ENCODE results near the gene ARMH3. TPM values are rescaled to one million over a fixed set of nuclear protein-coding genes. Genes with fewer than 3 reads are reported as not detected.
"Not testable (repeated sequence)": the region's sequence is repeated elsewhere in the genome, so short reads cannot be mapped to it uniquely, and the experiment has no call there.

The ARMH3 gene
- total RNA-seq, 4 donors from 2014 or later, result 12.9 to 19.3 (median 16.2) TPM

- no peak overlapping the region for H3K4me3 ChIP-seq
- intact Hi-C loops (cut with DNase I), result no loop called here
- H3K36me3 ChIP-seq, result peaks cover 15 to 40% (median 33%) of the 10 kb centered on the region in 4 donors
- TF ChIP-seq POLR2A (IDR thresholded peaks at IDR 0.05; ENCODE audit: low read depth) (no peak), CTCF (IDR thresholded peaks at IDR 0.05) (no peak), POLR2AphosphoS5 (IDR thresholded peaks at IDR 0.05) (no peak), EP300 (IDR thresholded peaks at IDR 0.05) (no peak)
- DNase-seq (ENCODE audit: extremely low spot score), result no peak
- H3K4me1 ChIP-seq, result peaks cover 0 to 20% (median 9%) of the 10 kb centered on the region in 4 donors
- 59% methylated on average over 7 of the region's 7 CpGs for WGBS
- H3K9me3 ChIP-seq, result no peaks in the 10 kb centered on the region
- no peaks in the 10 kb centered on the region for H3K27me3 ChIP-seq
- H3K27ac ChIP-seq (replicated peaks in 1 of 4), result no peak overlapping the region
These were observed 15.5 kb downstream of the ARMH3 start for GRCh38 chr10:102040305-102041050.

DNA sequence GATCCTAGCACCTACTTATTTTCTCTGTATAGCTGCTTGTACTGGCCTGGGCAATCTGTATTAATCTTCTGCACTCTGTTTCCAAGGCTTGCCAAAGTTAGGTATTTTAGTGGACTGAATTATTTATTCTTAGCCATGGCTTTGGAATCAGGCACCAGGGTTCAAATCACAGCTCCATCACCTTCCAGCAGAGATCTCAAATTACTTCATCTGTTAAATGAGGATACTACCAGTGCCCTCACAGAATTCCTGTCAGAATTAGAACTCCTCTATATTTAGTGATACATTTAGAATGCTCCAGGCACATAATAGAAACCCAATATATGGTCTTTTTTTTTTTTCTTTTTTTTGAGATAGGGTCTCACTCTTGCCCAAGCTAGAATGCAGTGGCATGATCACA, 17.6 kb downstream of the ARMH3 start:
- Histone ChIP-seq H3K27me3 (no peaks in the 10 kb centered on the region), H3K4me3 (no peak overlapping the region), H3K9me3 (no peaks in the 10 kb centered on the region), H3K27ac (replicated peaks in 1 of 4) (no peak overlapping the region), H3K36me3 (peaks cover 15 to 59% (median 48%) of the 10 kb centered on the region in 4 donors), H3K4me1 (peaks cover 0 to 13% (median 7%) of the 10 kb centered on the region in 4 donors)
- DNase-seq (ENCODE audit: extremely low spot score), result no peak
- no peak for TF ChIP-seq EP300 (IDR thresholded peaks at IDR 0.05)
- no peak for TF ChIP-seq POLR2AphosphoS5 (IDR thresholded peaks at IDR 0.05)
- TF ChIP-seq POLR2A (IDR thresholded peaks at IDR 0.05; ENCODE audit: low read depth), result no peak
- no peak for TF ChIP-seq CTCF (IDR thresholded peaks at IDR 0.05)
- intact Hi-C loops (cut with DNase I), result no loop called here

DNA sequence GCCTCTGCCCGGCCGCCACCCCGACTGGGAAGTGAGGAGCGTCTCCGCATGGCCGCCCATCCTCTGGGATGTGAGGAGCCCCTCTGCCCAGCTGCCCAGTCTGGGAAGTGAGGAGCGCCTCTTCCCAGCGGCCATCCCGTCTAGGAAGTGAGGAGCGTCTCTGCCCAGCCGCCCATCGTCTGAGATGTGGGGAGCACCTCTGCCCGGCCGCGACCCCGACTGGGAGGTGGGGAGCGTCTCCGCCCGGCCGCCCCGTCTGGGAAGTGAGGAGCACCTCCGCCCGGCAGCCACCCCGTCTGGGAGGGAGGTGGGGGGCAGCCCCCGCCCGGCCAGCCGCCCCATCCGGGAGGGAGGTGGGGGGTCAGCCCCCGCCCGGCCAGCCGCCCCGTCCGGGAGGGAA, 20.2 kb downstream of the ARMH3 start:
- H3K4me1 ChIP-seq; H3K27me3 ChIP-seq; H3K27ac ChIP-seq (replicated peaks in 1 of 4); DNase-seq (ENCODE audit: extremely low spot score); H3K9me3 ChIP-seq; H3K4me3 ChIP-seq; intact Hi-C loops (cut with DNase I): not testable (repeated sequence)
- H3K36me3 ChIP-seq, result peaks cover 29 to 85% (median 72%) of the 10 kb centered on the region in 4 donors
- WGBS, result no CpG with 5 or more reads among the region's 33 CpGs

GRCh38 chr10:102033787-102034186, 22.2 kb downstream of the ARMH3 start:
- Histone ChIP-seq H3K27me3 (no peaks in the 10 kb centered on the region), H3K9me3 (no peaks in the 10 kb centered on the region), H3K27ac (replicated peaks in 1 of 4) (no peak overlapping the region), H3K4me1 (no peaks in the 10 kb centered on the region), H3K4me3 (no peak overlapping the region), H3K36me3 (peaks cover 44 to 94% (median 79%) of the 10 kb centered on the region in 4 donors)
- no peak for DNase-seq (ENCODE audit: extremely low spot score)
- TF ChIP-seq EP300 (IDR thresholded peaks at IDR 0.05) (no peak), CTCF (IDR thresholded peaks at IDR 0.05) (no peak), POLR2A (IDR thresholded peaks at IDR 0.05; ENCODE audit: low read depth) (no peak), POLR2AphosphoS5 (IDR thresholded peaks at IDR 0.05) (no peak)
- 85% methylated on average over 2 of the region's 2 CpGs for WGBS
- intact Hi-C loops (cut with DNase I), result no loop called here

GRCh38 chr10:102027261-102027660, 28.7 kb downstream of the ARMH3 start:
- Histone ChIP-seq H3K27ac (replicated peaks in 1 of 4) (no peak overlapping the region), H3K4me1 (no peaks in the 10 kb centered on the region), H3K4me3 (no peak overlapping the region), H3K36me3 (peaks cover 55 to 100% (median 90%) of the 10 kb centered on the region in 4 donors), H3K9me3 (no peaks in the 10 kb centered on the region), H3K27me3 (no peaks in the 10 kb centered on the region)
- intact Hi-C loops (cut with DNase I), result no loop called here
- DNase-seq (ENCODE audit: extremely low spot score), result no peak
- WGBS, result 96% methylated on average over 2 of the region's 2 CpGs
- no peak for TF ChIP-seq POLR2A (IDR thresholded peaks at IDR 0.05; ENCODE audit: low read depth)
- TF ChIP-seq POLR2AphosphoS5 (IDR thresholded peaks at IDR 0.05), result no peak
- TF ChIP-seq EP300 (IDR thresholded peaks at IDR 0.05), result no peak
- no peak for TF ChIP-seq CTCF (IDR thresholded peaks at IDR 0.05)

Data from esophagus muscularis mucosa (tissue), 4 donors.